Lung microvascular endothelial cell (primary cell): ENCODE results near the gene ATG12. TPM values are rescaled to one million over a fixed set of nuclear protein-coding genes. Genes with fewer than 3 reads are reported as not detected.
"Not testable (repeated sequence)": the region's sequence is repeated elsewhere in the genome, so short reads cannot be mapped to it uniquely, and the experiment has no call there.

Experiments used
- DNase-seq, 2 donors: peaks; one replicate each; pipeline versions ENCODE4 v3.0.0 to v3.0.0-alpha.2; 2010; ENCODE audit warnings: low read depth in 2 of 2
- total RNA-seq: library from RNA; depleted of rRNA; stranded (reverse); fragments of >200 nt; gene quantifications from 2 replicates; pipeline ENCODE4 v1.2.1, GENCODE V29; 2014

Gene ATG12
- total RNA-seq, result 17.9 and 18.8 TPM in 2 replicates

- peak; percentile 95 for DNase-seq
Observed at GRCh38 chr5:115841382-115842088, at the start of gene ATG12, which contains the start of gene AP3S1. Gene ATG12, minus strand, starts transcription at chr5:115841565. Its CDS starts 13 bp downstream, at chr5:115841552. Gene AP3S1, plus strand, starts transcription at chr5:115841935. Its CDS starts 103 bp downstream, at chr5:115842038.

GRCh38 chr5:115888027-115888426 is 46.7 kb upstream of the ATG12 start:
- DNase-seq, result peak; percentile 16 to 32

GRCh38 chr5:115885208-115885607 is 43.8 kb upstream of the ATG12 start:
- DNase-seq, result not testable (repeated sequence)

- DNase-seq, result no peak
Observed at GRCh38 chr5:115884704-115885103, 43.3 kb upstream of the ATG12 start.

GRCh38 chr5:115882434-115882833 is 41.1 kb upstream of the ATG12 start:
- DNase-seq, result not testable (repeated sequence)

GRCh38 chr5:115877342-115877741 is 36.0 kb upstream of the ATG12 start:
- not testable (repeated sequence) for DNase-seq

GRCh38 chr5:115875447-115875846 is 34.1 kb upstream of the ATG12 start:
- no peak for DNase-seq

GRCh38 chr5:115873392-115873791 is 32.0 kb upstream of the ATG12 start:
- DNase-seq, result peak; percentile 10 to 40

- DNase-seq, result no peak
Observed at GRCh38 chr5:115872447-115872846, 31.1 kb upstream of the ATG12 start.

GRCh38 chr5:115869256-115869795 is 28.0 kb upstream of the ATG12 start:
- no peak for DNase-seq

- DNase-seq, result no peak
Observed at GRCh38 chr5:115859378-115859777, 18.0 kb upstream of the ATG12 start.

GRCh38 chr5:115858396-115858795 is 17.0 kb upstream of the ATG12 start:
- no peak for DNase-seq

- peak in 1 of 2 donors; percentile 76 for DNase-seq
Observed at GRCh38 chr5:115857626-115858349, 16.4 kb upstream of the ATG12 start.

- DNase-seq, result no peak
Observed at GRCh38 chr5:115857057-115857479, 15.7 kb upstream of the ATG12 start.

- no peak for DNase-seq
Observed at GRCh38 chr5:115855959-115856358, 14.6 kb upstream of the ATG12 start.

GRCh38 chr5:115854139-115854538 is 12.8 kb upstream of the ATG12 start:
- no peak for DNase-seq

- DNase-seq, result peak; percentile 48 to 87
Observed at GRCh38 chr5:115850744-115851416, 9.5 kb upstream of the ATG12 start.

GRCh38 chr5:115849258-115849798 is 8.0 kb upstream of the ATG12 start:
- no peak for DNase-seq

- DNase-seq, result no peak
Observed at GRCh38 chr5:115847290-115847689, 5.9 kb upstream of the ATG12 start.

GRCh38 chr5:115844321-115844817 is 3.0 kb upstream of the ATG12 start:
- DNase-seq, result peak; percentile 43 to 45

- DNase-seq, result peak in 1 of 2 donors; percentile 32
Observed at GRCh38 chr5:115843444-115844130, 2.2 kb upstream of the ATG12 start.
